HG02840 (cell line): ENCODE data around the gene COX19.
"Not testable (repeated sequence)": the region's sequence is repeated elsewhere in the genome, so short reads cannot be mapped to it uniquely, and the experiment has no call there.

ENCODE experiments used
- ATAC-seq: cut with Tn5 transposase; IDR thresholded peaks from one replicate; pipeline ENCODE4 v1.9.1; 2021; ENCODE audit warnings: mild to moderate bottlenecking, moderate library complexity, moderate number of reproducible peaks; ENCODE audit not compliant: unreplicated experiment, low FRiP score

Gene COX19

DNA sequence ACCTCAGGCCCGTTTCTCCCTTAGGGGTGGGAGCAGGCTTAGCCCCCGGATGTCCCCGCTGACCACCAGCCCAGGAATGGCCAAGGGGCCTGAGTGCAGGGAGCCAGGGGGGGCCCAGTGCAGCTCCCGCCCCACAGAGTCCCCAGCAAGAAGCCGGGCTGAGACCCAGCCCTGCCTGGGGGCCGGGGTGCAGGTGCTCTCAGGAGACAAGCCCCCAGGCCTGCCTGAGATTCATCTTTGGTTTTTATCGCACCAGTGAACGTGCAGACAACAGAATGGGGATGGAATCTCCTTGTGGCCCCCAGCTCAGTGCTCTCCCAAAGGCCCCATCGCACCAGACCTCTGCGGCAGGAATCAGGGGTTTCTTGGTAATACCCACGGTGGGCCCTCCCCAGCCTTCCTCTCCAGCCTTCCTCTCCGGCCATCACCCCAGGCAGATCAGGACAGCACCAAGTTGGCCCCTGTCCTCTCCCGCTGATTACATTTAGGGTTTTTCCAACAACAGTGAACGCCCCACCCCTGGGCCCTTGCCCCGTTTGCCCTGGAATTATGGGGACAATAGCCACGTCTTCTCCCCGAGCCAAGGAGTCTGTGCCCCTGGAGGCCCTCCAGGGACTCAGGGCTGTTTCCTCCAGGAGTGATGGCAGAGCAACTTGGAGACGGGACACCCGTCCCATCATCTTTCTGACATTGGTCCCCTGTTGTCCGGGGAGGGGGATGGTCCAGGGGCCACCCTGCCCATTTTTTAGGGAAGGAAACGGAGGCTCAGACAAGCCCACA lies 43.3 kb downstream of the COX19 start:
- ATAC-seq = no peak

GRCh38 chr7:930975-931758 lies 44.2 kb downstream of the COX19 start:
- no peak for ATAC-seq

DNA sequence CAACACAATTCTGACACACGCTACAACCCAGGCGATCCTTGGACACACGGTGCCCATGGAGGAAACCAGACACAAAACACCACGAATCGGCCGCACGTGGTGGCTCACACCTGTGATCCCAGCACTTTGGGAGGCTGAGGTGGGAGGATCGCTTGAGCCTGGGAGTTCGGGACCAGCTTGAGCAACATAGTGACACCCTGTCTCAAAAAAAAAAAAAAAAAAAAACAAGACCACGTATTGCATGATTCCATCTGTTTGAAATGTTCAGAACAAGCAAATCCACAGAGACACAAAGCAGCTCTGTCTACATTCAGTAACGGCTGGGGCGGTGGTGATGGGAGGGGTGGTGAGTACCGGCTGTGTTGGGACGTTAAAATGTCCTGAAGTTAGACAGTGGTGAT lies 46.0 kb downstream of the COX19 start:
- ATAC-seq = no peak

DNA sequence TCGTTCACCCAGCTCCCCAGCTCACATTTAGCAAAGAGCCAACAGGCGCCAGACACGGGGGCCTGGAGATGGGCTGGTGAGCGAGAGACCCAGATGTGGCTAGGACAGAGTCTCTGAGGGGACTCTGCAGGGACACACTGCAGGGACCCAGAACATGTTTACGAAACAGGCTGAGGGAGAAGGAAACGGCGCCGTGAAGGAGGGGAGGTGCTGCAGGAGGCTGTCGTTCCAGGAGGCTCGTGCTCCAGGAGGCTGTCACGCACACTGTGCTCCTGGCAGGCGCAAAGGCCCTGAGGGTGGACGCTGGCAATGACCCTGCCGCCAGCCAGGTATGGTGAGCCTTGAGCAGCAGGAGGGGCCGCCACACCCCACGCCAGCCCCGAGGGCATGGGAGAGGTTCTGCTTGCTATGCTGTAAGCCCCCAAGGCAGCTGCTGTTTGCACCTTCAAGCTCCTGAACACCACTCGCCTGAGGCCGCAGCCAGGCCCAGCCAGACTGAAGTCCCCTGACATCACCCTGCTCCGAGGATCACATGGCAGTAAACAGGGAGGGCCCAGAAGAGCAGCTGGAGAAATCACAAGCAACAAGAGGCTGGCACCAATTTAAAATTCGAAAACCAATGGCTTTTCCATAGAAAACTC lies 48.2 kb downstream of the COX19 start:
- no peak for ATAC-seq

DNA sequence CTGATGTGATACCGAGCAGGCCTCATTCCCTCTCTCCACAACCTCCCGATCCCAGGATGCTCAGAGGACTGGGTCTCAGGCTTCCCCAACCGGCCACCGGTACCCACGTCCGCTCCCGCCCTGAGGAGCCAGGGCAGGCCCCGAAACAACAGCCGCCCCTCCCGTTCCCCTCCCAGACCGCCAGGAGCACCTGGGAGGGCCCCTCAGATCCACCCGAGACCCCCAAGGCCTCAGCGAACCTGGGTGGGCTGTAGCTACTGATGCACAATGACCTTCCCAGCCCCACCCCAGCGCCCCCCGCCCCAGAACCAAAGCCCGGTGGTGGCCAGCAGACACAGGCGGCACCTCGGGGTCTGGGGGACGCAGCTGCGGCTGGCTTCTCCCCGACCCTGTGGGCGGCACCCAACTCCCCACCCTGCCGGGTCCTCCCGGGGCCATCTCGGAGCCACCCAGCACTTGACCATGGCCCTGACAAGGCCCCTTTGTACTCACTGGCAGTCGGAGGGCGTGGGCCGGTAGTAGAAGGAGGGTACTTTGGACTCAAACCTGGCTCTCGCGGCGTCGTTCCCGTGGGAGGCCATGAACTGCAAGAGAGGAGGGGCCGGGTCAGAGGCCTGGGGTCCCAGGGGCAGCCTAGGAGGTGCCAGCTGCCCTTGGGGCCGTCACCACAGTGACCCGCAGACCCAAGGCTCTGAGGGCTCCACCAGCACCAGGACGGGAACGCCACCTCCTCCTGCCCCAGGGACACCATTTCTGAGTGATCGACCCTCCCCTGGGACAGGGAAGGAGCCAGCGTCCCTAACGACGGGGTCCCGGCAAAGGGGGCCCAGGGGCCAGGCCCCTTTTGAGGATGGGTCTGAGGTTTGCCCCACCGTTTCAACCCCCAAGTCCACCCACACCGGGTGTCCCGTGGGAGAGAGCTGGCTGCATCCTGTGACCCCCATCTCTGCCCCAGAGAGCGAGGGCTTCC lies 49.0 kb downstream of the COX19 start:
- ATAC-seq = no peak

- ATAC-seq = no peak
Measured at GRCh38 chr7:925601-926000, 49.7 kb downstream of the COX19 start.

DNA sequence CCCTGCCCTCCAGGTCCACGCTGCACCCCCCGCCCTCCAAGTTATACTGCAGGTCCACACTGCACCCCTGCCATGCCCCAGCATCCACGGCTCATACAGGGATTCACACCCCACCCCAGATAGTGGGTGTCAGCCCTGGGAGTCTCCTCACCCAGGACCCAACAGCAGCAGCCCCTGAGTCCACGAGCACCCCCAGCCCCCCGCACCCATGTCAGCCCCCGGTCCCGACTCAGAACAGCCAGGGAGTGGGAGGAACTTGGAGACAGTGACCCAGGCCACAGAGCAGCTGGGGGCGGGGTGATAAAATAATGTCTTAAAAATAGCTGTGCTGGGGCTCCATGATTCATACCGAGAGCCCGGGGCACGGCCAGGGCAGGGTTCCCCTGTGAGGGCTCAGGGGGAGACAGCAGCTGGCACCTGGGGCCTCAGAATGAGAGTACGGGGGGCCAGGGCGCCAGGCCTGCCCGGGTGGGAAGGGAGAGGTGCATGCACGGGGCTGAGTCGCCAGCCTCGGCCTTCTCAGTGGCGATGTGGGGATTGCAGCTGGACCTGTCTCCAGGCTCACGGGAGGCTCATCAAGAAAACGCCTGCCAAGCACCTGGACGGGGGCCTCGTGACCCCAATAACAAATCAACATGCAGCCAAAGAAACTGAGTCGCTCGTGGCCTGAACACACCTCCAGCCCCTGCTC lies 50.7 kb downstream of the COX19 start:
- no peak for ATAC-seq

- ATAC-seq = not testable (repeated sequence)
Measured at GRCh38 chr7:924042-924441, 51.3 kb downstream of the COX19 start.

DNA sequence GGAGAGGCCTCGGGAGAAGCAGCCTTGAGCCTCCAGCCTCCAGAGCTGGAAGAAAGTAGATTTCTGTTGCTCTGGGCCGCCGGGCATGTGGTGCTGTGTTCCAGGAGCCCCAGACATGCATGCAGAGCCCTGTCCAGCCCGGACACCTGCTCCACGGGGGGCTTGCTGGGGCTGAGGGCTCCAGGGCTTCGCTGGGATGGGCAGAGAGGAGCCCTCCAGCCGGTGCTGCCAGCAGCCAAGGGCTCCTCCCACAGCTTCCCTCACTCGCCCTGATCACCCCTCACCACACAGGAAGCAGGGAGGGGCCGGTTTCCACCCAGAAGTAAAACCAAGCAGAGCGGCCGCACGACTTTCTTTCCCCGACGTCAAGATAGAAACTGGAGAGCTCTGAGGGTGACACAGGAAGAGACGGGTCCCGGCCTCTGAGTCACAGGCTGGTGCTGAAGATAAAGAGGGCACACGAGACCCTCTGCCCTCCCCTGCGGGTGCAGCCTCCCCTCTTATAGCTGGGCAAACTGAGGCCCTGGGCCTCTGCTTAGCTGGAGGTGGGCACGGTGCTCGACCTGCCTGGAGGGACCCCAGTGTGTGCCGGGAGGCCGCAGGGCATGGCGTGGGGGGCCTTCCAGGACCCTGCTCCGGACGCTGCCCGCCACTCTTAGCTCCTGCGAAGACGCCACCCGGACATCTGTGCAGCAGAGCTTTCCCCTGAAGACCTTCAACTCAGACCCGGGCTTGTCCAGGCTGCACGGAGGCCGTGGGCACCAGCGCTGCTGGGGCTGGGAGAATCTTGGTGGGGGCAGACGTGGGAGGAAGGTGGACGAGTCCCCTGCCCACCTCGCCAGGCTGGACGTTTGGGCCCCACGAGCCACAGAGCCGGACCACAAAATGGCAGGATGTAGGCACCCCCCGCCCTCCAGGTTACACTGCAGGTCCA lies 52.0 kb downstream of the COX19 start:
- ATAC-seq = peak; percentile 81

DNA sequence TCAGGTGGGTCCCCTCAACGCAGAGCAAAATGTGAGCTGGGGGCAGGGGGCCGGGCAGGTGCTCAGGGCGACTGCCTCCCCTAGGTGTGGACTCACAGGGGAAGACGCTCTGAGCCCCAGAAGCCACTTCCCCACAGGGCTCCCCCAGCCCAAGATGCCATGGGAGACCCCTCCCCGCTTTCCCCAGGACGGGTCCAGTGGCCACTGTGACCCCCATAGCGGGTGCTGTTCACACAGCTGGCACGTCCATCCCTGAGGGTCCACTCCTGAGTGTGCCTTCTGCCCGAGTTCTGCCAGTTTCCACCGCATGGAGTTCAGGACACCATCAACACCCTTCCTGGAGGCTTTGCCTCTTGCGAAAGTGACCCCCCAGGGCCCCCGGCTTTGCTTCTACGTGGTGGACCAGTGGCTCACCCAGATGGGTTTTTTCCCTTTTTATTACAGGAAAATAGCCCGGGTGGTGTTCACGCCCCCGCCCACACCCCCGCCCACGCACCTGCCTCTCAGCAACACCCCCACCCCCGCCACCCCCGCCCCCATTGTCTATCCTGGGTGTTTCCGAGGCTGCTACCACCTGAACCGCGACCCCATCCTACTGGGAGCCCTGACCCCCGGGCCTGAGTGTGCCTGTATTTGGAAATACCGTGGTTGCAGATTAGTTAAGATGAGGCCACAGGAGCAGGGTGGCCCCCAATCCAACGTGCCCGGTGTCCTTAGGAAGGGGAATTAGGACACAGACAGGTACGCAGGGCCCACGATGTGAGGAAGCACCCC lies 52.8 kb downstream of the COX19 start:
- ATAC-seq = peak; percentile 8

DNA sequence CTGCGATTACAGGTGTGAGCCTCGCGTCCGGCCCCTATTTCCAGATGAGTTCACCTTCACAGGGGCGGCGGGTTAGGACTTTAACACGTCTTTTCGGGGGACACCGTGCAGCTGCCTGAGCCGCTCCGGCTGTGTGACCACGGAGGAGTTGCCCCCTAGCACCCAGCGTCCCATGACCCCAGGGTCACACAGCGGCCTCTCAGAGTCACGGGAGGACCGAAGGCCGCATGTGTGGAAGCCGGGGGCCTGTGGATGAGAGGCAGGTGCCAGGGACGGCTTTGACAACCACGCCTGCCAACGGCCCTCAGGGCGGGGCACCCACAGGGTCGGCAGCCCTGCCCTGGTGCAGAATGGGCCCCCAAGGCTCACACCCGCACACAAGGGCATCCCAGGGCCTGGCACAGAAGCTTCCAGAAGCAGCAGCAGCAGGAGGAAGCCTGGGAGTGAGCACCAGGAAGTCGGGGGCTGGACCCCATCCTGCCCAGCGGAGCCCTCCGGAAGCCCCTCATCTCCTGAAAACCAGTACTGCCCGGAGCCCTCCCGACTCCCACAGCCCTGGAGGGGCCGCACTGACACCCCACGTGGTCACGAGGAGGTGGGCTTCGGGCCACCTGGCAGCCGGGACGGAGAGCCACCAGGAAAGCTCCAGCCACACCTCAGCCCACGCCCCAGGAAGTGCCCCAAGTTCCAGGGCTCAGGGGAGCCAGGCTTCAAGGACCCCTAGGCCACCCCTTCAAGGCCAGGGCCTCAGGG lies 53.6 kb downstream of the COX19 start:
- ATAC-seq = no peak

DNA sequence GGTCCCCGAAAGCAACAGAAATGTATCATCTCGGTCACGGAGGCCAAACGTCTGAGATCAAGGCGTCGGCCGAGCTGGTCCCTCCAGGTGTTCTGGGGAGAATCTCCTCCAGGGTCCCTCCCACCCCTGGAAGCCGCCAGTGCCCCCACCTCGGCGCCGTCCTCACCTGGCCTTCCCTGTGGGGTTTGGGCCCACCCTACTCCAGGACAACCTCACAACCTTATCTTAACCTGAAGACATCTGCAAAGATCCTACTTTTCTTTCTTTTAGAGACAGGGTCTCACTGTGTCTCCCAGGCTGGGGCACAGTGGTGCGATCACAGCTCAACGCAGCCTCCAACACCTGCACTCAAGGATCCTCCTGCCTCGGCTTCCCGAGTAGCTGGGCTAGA lies 54.3 kb downstream of the COX19 start:
- no peak for ATAC-seq

GRCh38 chr7:920351-921070 lies 54.8 kb downstream of the COX19 start:
- no peak for ATAC-seq

DNA sequence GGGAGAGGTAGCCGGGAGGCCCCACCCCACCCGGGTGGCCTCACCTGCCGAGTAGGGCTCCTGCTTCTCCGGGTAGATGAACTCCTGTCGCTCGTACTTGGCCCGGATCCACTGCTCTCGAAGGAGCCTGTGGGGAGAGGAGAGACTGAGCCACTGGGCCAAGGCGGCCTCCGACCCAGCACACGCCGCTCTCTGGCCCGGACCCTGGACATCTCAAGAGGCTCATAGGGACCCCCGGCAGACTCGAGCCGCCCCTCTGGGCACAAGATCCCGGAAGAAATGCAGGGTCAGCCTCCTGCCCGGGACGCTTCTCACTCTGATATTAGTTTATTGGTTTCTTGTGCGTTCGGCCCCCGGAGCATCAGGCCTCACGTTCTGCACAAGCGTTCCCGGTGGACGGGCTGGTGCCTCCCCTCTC lies 55.4 kb downstream of the COX19 start:
- no peak for ATAC-seq

DNA sequence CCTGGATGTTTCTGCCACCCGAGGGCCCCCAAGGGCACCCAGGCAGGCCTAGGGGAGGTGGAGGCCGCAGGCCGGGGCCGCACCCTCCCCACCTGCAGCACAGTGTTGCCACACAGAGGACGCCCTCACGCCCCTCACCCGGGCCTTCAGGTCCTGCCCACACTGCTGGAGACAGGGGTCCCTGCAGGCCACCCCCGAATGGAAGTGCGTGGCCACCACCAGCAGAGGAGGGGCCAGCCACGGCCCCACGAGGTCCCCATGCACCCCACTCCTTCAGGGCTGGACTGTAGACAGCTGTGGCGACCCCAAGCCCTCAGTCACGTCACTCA lies 56.3 kb downstream of the COX19 start:
- ATAC-seq = no peak

- ATAC-seq = no peak
Measured at GRCh38 chr7:918441-919113, 56.8 kb downstream of the COX19 start.
